GM19240 (cell line): ENCODE results near the gene POU5F1.
A peak's percentile ranks its signal among the peaks of the same experiment; 100 is the strongest.

Source experiments
- DNase-seq: peaks from one replicate; pipeline ENCODE4 v3.0.0; 2011; ENCODE audit warnings: low spot score; ENCODE audit not compliant: insufficient read length

Gene POU5F1

GRCh38 chr6:31144296-31144969 is 26.0 kb downstream of the POU5F1 start:
- no peak for DNase-seq

DNA sequence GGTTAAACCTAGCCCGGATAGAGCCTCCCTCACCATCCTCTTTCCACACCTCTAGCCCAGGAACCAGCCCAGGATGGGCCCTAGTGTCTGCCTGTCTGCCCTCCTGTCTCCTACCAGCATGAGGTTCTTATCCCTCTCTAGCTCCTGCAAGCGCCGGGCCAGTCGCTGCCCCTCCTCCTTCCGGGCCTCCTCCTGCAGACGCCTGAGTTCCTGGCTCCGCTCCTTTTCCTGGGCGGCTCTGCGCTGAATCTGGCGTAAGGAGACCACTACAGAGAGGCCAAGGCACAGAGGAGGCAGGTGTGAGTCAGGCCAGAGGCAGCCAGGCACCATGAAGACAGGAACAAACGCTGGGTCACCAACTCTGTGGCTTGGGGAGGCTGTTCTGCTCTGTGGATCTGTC is 27.3 kb downstream of the POU5F1 start:
- no peak for DNase-seq

DNA sequence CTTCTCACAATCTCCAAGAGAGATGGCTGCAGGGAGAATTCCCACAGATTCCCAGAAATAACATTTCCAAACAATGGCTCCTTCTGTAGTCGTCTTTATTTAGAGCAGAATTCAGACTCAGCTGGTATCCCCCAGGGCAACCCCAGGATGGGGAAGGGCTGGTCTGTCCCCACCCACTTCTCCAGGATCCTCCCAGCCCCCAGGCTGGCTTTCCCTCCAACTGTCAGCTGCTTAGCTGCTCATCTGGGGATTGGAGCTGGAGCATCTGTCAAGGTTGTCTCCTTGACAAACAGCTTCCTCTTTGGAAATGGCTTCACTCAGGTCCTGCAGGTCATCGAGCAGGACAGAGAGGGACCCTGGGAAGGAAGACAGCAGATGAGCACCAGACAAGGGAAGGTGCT is 28.1 kb downstream of the POU5F1 start:
- no peak for DNase-seq

DNA sequence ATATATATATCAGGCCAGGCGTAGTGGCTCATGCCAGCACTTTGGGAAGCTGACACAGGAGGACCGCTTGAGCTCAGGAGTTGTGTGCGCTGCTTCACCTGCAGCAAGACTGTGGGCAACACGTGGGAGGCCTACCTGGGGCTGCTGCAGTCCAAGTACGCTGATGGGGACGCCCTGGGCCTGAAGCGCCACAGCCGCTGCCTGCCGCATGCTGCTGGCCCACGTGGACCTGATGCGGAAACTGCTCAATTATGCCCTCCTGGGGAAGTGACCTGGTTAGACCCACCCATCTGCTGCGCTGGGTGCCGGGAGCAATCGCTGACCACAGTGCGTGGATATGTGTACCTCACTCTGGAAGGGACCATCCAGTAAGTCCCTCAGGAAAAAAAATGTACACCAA is 29.8 kb downstream of the POU5F1 start:
- DNase-seq: no peak

- no peak for DNase-seq
These were observed 30.9 kb downstream of the POU5F1 start for GRCh38 chr6:31139599-31139998.

DNA sequence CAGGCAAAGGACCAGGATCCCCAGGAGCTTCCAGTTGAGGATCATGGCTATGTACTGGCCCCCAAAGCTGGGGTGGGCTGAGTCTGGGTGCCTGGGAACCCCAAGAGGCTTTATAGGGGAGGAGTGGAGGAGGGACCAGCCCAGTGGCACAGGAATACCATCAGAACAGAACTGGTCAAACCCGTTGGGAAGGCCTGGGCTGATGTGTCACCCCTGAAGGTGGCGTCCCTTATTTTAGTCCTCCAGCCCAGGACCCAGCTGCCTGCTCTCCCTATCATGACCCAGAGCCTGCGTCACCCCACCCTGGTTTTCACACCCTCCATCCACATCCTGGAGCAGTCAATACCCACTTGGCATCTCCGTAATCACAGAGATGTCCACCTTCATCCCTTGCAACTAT is 31.5 kb downstream of the POU5F1 start, which contains the start of gene PSORS1C2:
Gene PSORS1C2, minus strand, starts transcription at position 85 of the 400 bp plus-strand sequence. Its CDS starts 40 bp downstream, at position 45.
- no peak for DNase-seq

DNA sequence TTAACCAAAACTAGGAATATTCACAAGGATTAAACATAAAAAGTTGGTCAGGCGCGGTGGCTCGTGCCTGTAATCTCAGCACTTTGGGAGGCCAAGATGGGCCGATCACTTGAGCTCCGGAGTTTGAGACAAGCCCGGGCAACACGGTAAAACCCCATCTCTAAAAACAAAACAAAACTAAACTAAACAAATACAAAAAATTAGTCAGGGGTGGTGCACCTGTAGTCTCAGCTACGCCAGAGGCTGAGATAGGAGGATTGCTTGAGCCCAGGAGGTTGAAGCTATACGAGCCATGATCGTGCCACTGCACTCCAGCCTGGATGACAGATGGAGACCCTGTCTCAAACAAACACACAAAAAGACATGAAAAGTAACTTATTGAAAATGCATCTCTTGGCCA is 34.8 kb downstream of the POU5F1 start:
- no peak for DNase-seq

DNA sequence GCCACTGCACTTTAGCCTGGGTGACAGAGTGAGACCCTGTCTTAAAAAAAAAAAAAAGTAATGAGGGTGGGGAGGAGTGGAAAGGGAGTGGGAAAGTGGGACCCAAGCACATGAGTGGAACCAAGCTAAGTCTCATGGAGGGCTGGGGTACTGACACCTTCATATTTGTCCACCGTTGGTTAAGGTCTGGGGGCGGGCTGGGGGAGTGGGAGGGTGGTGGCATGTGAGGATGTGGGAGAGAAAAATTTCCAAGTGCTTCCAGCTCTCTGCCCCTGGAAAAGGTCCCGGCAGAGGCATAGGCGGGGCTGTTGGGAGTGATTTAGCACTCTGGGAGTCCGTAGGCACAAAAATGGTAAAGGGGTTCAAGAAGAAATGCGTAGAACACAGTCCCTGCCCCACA is 37.7 kb downstream of the POU5F1 start:
- DNase-seq: no peak

- no peak for DNase-seq
These were observed 38.9 kb downstream of the POU5F1 start for GRCh38 chr6:31131595-31131994.

DNA sequence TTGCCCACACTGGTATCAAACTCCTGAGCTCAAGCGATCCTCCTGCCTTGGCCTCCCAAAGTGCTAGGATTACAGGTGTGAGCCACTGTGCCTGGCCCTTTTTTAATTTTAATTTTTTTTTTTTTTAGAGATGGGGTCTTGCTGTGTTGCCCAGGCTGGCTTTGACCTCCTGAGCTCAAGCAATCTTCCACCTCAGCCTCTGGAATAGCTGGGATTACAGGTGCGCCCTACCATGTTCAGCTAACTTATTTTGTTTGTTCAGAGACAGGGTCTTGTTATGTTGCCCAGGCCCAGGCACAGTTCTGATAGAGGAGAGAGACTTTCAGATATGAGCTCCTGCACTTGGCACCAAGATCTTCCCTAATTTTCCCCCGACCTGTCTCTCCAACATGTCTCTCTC is 39.7 kb downstream of the POU5F1 start:
- DNase-seq: no peak

GRCh38 chr6:31129130-31129529 is 41.4 kb downstream of the POU5F1 start:
- DNase-seq: no peak

- peak; percentile 80 for DNase-seq
These were observed 42.3 kb downstream of the POU5F1 start for GRCh38 chr6:31128093-31128676.

DNA sequence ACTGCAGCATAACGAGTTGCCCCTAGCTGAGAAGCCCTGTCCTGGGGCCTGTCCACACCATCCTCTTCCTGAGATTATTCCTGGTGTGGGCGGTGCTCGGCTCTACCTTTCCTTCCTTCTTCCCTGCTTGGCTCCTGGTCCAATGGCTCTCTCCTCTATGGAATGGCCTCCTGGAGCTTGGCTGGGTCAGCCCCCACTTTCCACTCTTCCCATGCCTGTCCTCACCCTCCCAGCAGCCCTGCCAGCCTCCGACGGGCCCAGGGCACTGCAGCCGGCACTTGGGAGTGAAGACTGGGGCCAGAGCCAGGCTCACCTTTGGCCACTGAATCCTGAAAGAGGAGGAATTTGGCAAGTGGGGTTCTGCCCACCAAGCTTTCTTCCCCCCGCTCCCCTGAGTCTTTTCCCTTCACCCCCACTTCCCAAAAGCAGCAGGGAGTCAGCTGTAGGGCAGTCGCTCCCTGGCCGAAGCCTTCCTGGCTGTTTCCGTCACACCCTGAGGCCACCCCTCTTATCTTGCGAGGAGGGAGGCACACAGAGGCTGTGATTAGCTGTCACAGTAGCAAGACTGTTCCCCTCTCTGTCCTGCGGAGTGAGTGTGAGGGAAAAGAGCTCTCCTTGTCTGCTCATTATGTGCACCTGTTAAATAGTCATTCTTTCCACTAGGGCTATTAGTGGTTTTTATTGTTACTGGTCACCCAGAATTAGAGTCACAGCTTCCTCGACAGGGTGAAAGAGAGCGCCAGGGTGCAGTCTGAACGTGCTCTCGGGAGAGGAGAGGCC is 43.9 kb downstream of the POU5F1 start:
- no peak for DNase-seq

GRCh38 chr6:31125586-31126363 is 44.7 kb downstream of the POU5F1 start:
- DNase-seq: no peak

GRCh38 chr6:31125162-31125561 is 45.3 kb downstream of the POU5F1 start:
- no peak for DNase-seq

GRCh38 chr6:31122791-31123706 is 47.4 kb downstream of the POU5F1 start:
- DNase-seq: no peak

DNA sequence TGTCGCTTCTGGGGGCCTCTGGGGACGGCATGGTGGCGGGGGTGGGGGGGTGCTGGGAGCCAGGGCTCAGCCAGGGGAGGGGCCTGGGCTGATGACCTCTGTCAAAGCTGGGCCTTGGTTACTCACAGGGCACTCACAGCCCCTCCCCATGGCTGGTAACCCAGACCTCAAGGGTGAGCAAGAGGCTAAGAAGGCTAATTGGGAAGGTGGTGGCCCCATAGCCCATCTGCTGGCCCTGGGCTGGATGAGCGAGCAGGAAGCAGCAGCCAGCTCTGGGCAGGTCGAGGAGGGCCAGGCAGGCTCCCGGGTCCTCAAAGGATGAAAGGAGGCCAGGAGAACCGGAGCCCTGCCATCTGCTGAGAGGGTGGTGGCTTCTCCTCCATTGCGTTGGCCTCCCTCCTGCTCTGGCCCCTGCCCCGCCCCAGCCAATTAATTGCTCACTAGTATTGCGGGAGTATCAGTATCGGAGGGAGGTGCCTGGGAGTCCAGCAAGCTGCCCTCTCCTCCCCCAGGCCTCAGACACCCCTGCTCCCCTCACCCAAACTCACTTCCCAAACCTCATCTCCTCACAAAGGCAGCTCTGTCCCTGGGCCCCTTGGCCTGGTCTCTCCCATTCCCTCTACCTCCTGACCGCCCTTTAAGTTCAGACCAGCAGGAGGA is 49.2 kb downstream of the POU5F1 start:
- DNase-seq: no peak

- no peak for DNase-seq
These were observed 50.1 kb downstream of the POU5F1 start, which contains the start of gene CDSN for GRCh38 chr6:31120151-31120915. Gene CDSN, minus strand, starts transcription at chr6:31120446. Its CDS starts 27 bp downstream, at chr6:31120419.

- DNase-seq: no peak
These were observed 52.3 kb downstream of the POU5F1 start for GRCh38 chr6:31118178-31118577.
